ENCODE results near the gene MAN2C1. TPM values are rescaled to one million over a fixed set of nuclear protein-coding genes. Genes with fewer than 3 reads are reported as not detected.
"Not testable (repeated sequence)": the region's sequence is repeated elsewhere in the genome, so short reads cannot be mapped to it uniquely, and the experiment has no call there.

MAN2C1 gene
- total RNA-seq, 2 experiments from 2014 or later: 123 to 135 TPM

- Mint-ChIP-seq H3K27me3 (peaks cover 4% of the 10 kb centered on the region), H3K4me1 (peaks cover 2% of the 10 kb centered on the region), H3K9me3 (no peaks in the 10 kb centered on the region), H3K27ac (no peak overlapping the region), H3K4me3 (no peak overlapping the region), H3K36me3 (no peaks in the 10 kb centered on the region)
- no peak for DNase-seq
These were observed 53.7 kb downstream of the MAN2C1 start for GRCh38 chr15:75314552-75315290.

- Mint-ChIP-seq H3K27me3 (peaks cover 15% of the 10 kb centered on the region), H3K27ac (no peak overlapping the region), H3K36me3 (no peaks in the 10 kb centered on the region), H3K4me1 (peaks cover 2% of the 10 kb centered on the region), H3K9me3 (no peaks in the 10 kb centered on the region), H3K4me3 (no peak overlapping the region)
- DNase-seq: no peak
These were observed 55.1 kb downstream of the MAN2C1 start for GRCh38 chr15:75313116-75313845.

GRCh38 chr15:75312548-75312947 is 55.9 kb downstream of the MAN2C1 start:
- H3K4me3 Mint-ChIP-seq, H3K36me3 Mint-ChIP-seq, H3K4me1 Mint-ChIP-seq, H3K27ac Mint-ChIP-seq, H3K9me3 Mint-ChIP-seq, DNase-seq: not testable (repeated sequence)
- H3K27me3 Mint-ChIP-seq: peaks cover 21% of the 10 kb centered on the region

- peaks cover 48% of the 10 kb centered on the region for H3K27me3 Mint-ChIP-seq
- H3K4me3 Mint-ChIP-seq: no peak overlapping the region
- no peak for DNase-seq
- no peaks in the 10 kb centered on the region for H3K9me3 Mint-ChIP-seq
- H3K4me1 Mint-ChIP-seq: peaks cover 2% of the 10 kb centered on the region
- H3K36me3 Mint-ChIP-seq: no peaks in the 10 kb centered on the region
- H3K27ac Mint-ChIP-seq: no peak overlapping the region
These were observed 58.7 kb downstream of the MAN2C1 start for GRCh38 chr15:75309711-75310110.

- peaks cover 60% of the 10 kb centered on the region for H3K27me3 Mint-ChIP-seq
- peaks cover 2% of the 10 kb centered on the region for H3K4me1 Mint-ChIP-seq
- peak; percentile 25 for DNase-seq
- no peak overlapping the region for H3K4me3 Mint-ChIP-seq
- no peaks in the 10 kb centered on the region for H3K36me3 Mint-ChIP-seq
- H3K9me3 Mint-ChIP-seq: no peaks in the 10 kb centered on the region
- H3K27ac Mint-ChIP-seq: no peak overlapping the region
These were observed 60.5 kb downstream of the MAN2C1 start for GRCh38 chr15:75307778-75308390.

GRCh38 chr15:75306188-75306587 is 62.2 kb downstream of the MAN2C1 start:
- Mint-ChIP-seq H3K9me3 (no peaks in the 10 kb centered on the region), H3K27me3 (peaks cover 58% of the 10 kb centered on the region), H3K4me3 (no peak overlapping the region), H3K27ac (no peak overlapping the region), H3K36me3 (no peaks in the 10 kb centered on the region), H3K4me1 (no peaks in the 10 kb centered on the region)
- no peak for DNase-seq

Other genes starting within 250 kb of the MAN2C1 start
- gene C15orf39, start 166.7 kb downstream of the MAN2C1 start, total RNA-seq: 10 to 100 TPM; 34.3 to 35.7 TPM
- not detected for gene GOLGA6C, start 110.3 kb downstream of the MAN2C1 start, total RNA-seq
- not detected for gene GOLGA6D, start 85.8 kb downstream of the MAN2C1 start, total RNA-seq
- gene COMMD4, start 32.5 kb downstream of the MAN2C1 start, total RNA-seq: 10 to 100 TPM; 92.7 to 97.4 TPM
- gene NEIL1, start 21.6 kb downstream of the MAN2C1 start, total RNA-seq: 1 to 10 TPM; 5.4 to 7.3 TPM
- gene SIN3A, start 83.1 kb upstream of the MAN2C1 start, total RNA-seq: 10 to 100 TPM; 74.2 to 77.0 TPM
- 10 to 100 TPM; 12.1 to 13.2 TPM for gene PTPN9, start 210.7 kb upstream of the MAN2C1 start, total RNA-seq

Measured in activated naive CD8-positive, alpha-beta T cell treated with anti-CD3 and anti-CD28 coated beads for 36 hours (primary cell).